Right lobe of liver (tissue), 4 donors: Measurements from ENCODE around the gene EVPLL.
"Not testable (repeated sequence)": the region's sequence is repeated elsewhere in the genome, so short reads cannot be mapped to it uniquely, and the experiment has no call there.

Experiments used
- CTCF ChIP-seq, 4 donors: fragments of 200-600 bp in 3 of 4; fragments of 450-650 bp in 1 of 4; IDR thresholded peaks; one replicate each; pipeline versions ENCODE4 v1.5.1 to v1.8.0; 2016 to 2022; ENCODE audit warnings: antibody characterized with exemption in 4 of 4, mild to moderate bottlenecking in 2 of 4
- POLR2A ChIP-seq: fragments of 450-650 bp; IDR thresholded peaks from one replicate; pipeline ENCODE4 v1.6.1; 2017; ENCODE audit warnings: antibody characterized with exemption, mild to moderate bottlenecking
- donor health status: DM: no; HTN: no; CAD: no.
- donor health status: DM: no; HTN: no; CAD: no.
- donor health status: DM: no; HTN: yes; CAD: no.

GRCh38 chr17:18408906-18409305, 31.3 kb downstream of the EVPLL start:
- not testable (repeated sequence) for TF ChIP-seq CTCF (IDR thresholded peaks at IDR 0.05); POLR2A
